WTC11 (cell line): ENCODE results near the gene TMA7.

Experiments
- CTCF ChIP-seq: fragments of 200-600 bp; IDR thresholded peaks from 2 replicates; pipeline ENCODE4 v1.8.0; 2022; ENCODE audit warnings: antibody characterized with exemption
- ETV6 ChIP-seq: sonication (generic); formaldehyde crosslinking; IDR thresholded peaks from 2 replicates; pipeline ENCODE4 v1.8.1; 2022; ENCODE audit warnings: mild to moderate bottlenecking, missing genetic modification reagents
- GABPB1 ChIP-seq: sonication (generic); formaldehyde crosslinking; IDR thresholded peaks from 2 replicates; pipeline ENCODE4 v1.8.1; 2023; ENCODE audit warnings: mild to moderate bottlenecking, missing genetic modification reagents
- GTF2I ChIP-seq: fragments of 250-450 bp; sonication (Bioruptor Pico); conservative IDR thresholded peaks from 2 replicates; pipeline ENCODE4 v1.4.0; 2021; ENCODE audit warnings: mild to moderate bottlenecking
- IRF1 ChIP-seq: sonication (generic); formaldehyde crosslinking; IDR thresholded peaks from 2 replicates; pipeline ENCODE4 v1.8.0; 2023; ENCODE audit warnings: missing genetic modification reagents
- MAX ChIP-seq: sonication (generic); formaldehyde crosslinking; IDR thresholded peaks from 2 replicates; pipeline ENCODE4 v1.8.0; 2022; ENCODE audit warnings: mild to moderate bottlenecking, missing genetic modification reagents
- SMAD3 ChIP-seq: sonication (generic); formaldehyde crosslinking; IDR thresholded peaks from 2 replicates; pipeline ENCODE4 v1.8.0; 2022; ENCODE audit warnings: missing genetic modification reagents, mild to moderate bottlenecking, borderline replicate concordance
- ZNF121 ChIP-seq: sonication (generic); formaldehyde crosslinking; IDR thresholded peaks from 2 replicates; pipeline ENCODE4 v1.8.0; 2023; ENCODE audit warnings: missing genetic modification reagents

DNA sequence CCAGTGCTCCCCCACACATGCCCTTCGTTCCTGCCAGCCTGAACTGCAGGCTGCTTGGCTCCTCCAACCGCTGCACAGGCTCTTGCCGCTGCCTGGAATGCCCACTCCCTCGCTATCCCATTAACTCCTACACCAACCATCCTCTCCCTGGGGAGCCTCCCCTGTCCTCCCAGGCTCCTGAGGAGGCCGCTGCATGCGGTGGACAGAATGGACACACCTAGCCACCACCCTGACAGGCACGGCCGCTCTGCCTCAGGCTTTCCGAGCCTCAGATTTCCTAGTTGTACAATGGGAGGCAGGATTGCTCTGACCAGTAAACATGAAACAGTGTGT, 12.5 kb upstream of the TMA7 start:
- TF ChIP-seq GABPB1 (CRISPR knock-in tag) (no peak), GTF2I (CRISPR knock-in tag) (no peak), SMAD3 (CRISPR knock-in tag) (no peak), MAX (CRISPR knock-in tag) (no peak), IRF1 (CRISPR knock-in tag) (no peak), CTCF (no peak), ETV6 (CRISPR knock-in tag) (no peak), ZNF121 (no peak)
